GM23338 (cell line): ENCODE data around the gene RNF145. TPM values are rescaled to one million over a fixed set of nuclear protein-coding genes. Genes with fewer than 3 reads are reported as not detected.

Experiments
- ATAC-seq: fragments of 200-7000 bp; cut with Tn5 transposase; 3 replicates; pipeline ENCODE4 v1.9.1; 2020
- DNase-seq: peaks from one replicate; pipeline ENCODE4 v3.0.0-alpha.2; 2015; ENCODE audit warnings: low spot score
- H2AFZ ChIP-seq: fragments of 200-600 bp; sonication (generic); 2 replicates; pipeline ENCODE4 v1.8.0; 2016; ENCODE audit warnings: antibody characterized with exemption, mild to moderate bottlenecking, moderate library complexity
- H3F3A ChIP-seq: fragments of 200-600 bp; sonication (generic); replicated peaks from 2 replicates; pipeline ENCODE4 v1.8.0; 2017; ENCODE audit warnings: antibody characterized with exemption, mixed run types, low read depth
- H3K27ac ChIP-seq: fragments of 200-600 bp; sonication (generic); 2 replicates; pipeline ENCODE4 v1.6.1; 2016; ENCODE audit warnings: low read depth
- H3K27me3 ChIP-seq: fragments of 200-600 bp; sonication (generic); 2 replicates; pipeline ENCODE4 v1.8.0; 2016; ENCODE audit warnings: mild to moderate bottlenecking, mixed run types, moderate library complexity; ENCODE audit not compliant: insufficient read depth
- H3K36me3 ChIP-seq: fragments of 200-600 bp; sonication (generic); 2 replicates; pipeline ENCODE4 v1.8.0; 2016; ENCODE audit warnings: mild to moderate bottlenecking; ENCODE audit not compliant: insufficient read depth
- H3K4me1 ChIP-seq: fragments of 200-600 bp; sonication (generic); 2 replicates; pipeline ENCODE4 v1.8.0; 2016; ENCODE audit warnings: mild to moderate bottlenecking, moderate library complexity; ENCODE audit not compliant: insufficient read depth
- H3K4me2 ChIP-seq: fragments of 200-600 bp; sonication (generic); 2 replicates; pipeline ENCODE4 v1.7.1; 2017; ENCODE audit warnings: mixed run types
- H3K4me3 ChIP-seq: fragments of 200-600 bp; sonication (generic); 2 replicates; pipeline ENCODE4 v1.6.1; 2016; ENCODE audit warnings: mixed run types
- H3K79me2 ChIP-seq: fragments of 200-600 bp; sonication (generic); replicated peaks from 2 replicates; pipeline ENCODE4 v1.8.0; 2017; ENCODE audit warnings: mild to moderate bottlenecking; ENCODE audit not compliant: insufficient read depth
- H3K9me2 ChIP-seq: fragments of 200-600 bp; sonication (generic); 2 replicates; pipeline ENCODE4 v1.8.0; 2017; ENCODE audit not compliant: insufficient read depth
- H4K20me1 ChIP-seq: fragments of 200-600 bp; sonication (generic); replicated peaks from 2 replicates; pipeline ENCODE4 v1.8.0; 2017; ENCODE audit warnings: mild to moderate bottlenecking; ENCODE audit not compliant: insufficient read depth
- H3K27ac Mint-ChIP-seq: 2 replicates; pipeline ENCODE4 v1.8.0; 2020; ENCODE audit warnings: inconsistent platforms, mild to moderate bottlenecking, moderate library complexity, mixed read lengths
- H3K27me3 Mint-ChIP-seq: 3 replicates; pipeline ENCODE4 v1.8.0; 2022; ENCODE audit warnings: low read depth, mild to moderate bottlenecking, moderate library complexity, mixed read lengths, inconsistent platforms; ENCODE audit not compliant: insufficient read depth, poor library complexity
- H3K36me3 Mint-ChIP-seq: 3 replicates; pipeline ENCODE4 v1.8.0; 2021; ENCODE audit warnings: low read depth, mild to moderate bottlenecking, inconsistent platforms, moderate library complexity, mixed read lengths
- H3K4me1 Mint-ChIP-seq: 3 replicates; pipeline ENCODE4 v1.8.0; 2020; ENCODE audit warnings: mild to moderate bottlenecking, inconsistent platforms, mixed read lengths
- H3K4me3 Mint-ChIP-seq: 3 replicates; pipeline ENCODE4 v1.8.0; 2021; ENCODE audit warnings: moderate library complexity, mild to moderate bottlenecking, inconsistent platforms, mixed read lengths
- H3K9me3 Mint-ChIP-seq: 3 replicates; pipeline ENCODE4 v1.8.0; 2020; ENCODE audit warnings: moderate library complexity, mild to moderate bottlenecking, inconsistent platforms, mixed read lengths
- CREB1 ChIP-seq: fragments of 250-450 bp; sonication (Bioruptor Pico); IDR thresholded peaks from 2 replicates; pipeline ENCODE4 v1.5.0; 2020; ENCODE audit warnings: low read depth, mild to moderate bottlenecking, moderate library complexity
- CTCF ChIP-seq, 2 experiments: fragments of 200-600 bp in 1 of 2; sonication (generic) in 1 of 2; conservative IDR thresholded peaks; 2 replicates each; pipeline versions ENCODE4 v1.5.1 to v1.6.1; 2016 to 2017; ENCODE audit warnings: antibody characterized with exemption in 2 of 2, low read depth in 2 of 2, mild to moderate bottlenecking in 2 of 2, moderate library complexity in 1 of 2
- EZH2 ChIP-seq: fragments of 200-600 bp; sonication (generic); IDR thresholded peaks from one replicate; pipeline ENCODE4 v1.8.0; 2017; ENCODE audit warnings: antibody characterized with exemption, mild to moderate bottlenecking, low read depth; ENCODE audit not compliant: unreplicated experiment
- EZH2phosphoT487 ChIP-seq: fragments of 200-600 bp; sonication (generic); IDR thresholded peaks from one replicate; pipeline ENCODE4 v1.8.1; 2018; ENCODE audit warnings: antibody characterized with exemption; ENCODE audit not compliant: unreplicated experiment
- JUNB ChIP-seq: IDR thresholded peaks from one replicate; pipeline ENCODE4 v1.6.1; 2016; ENCODE audit warnings: antibody characterized with exemption; ENCODE audit not compliant: unreplicated experiment
- NANOG ChIP-seq: IDR thresholded peaks from 2 replicates; pipeline ENCODE4 v1.6.1; 2016; ENCODE audit warnings: antibody characterized with exemption, borderline replicate concordance
- POLR2AphosphoS5 ChIP-seq: IDR thresholded peaks from 2 replicates; pipeline ENCODE4 v1.6.1; 2016; ENCODE audit warnings: antibody characterized with exemption, low read depth
- STAT1 ChIP-seq: IDR thresholded peaks from one replicate; pipeline ENCODE4 v1.6.1; 2016; ENCODE audit warnings: antibody characterized with exemption; ENCODE audit not compliant: unreplicated experiment
- ZNF114 ChIP-seq: fragments of 250-450 bp; sonication (Bioruptor Pico); IDR thresholded peaks from 2 replicates; pipeline ENCODE4 v1.5.0; 2020; ENCODE audit warnings: mild to moderate bottlenecking, moderate library complexity
- ZNF331 ChIP-seq: fragments of 250-450 bp; sonication (Bioruptor Pico); IDR thresholded peaks from 2 replicates; pipeline ENCODE4 v1.5.0; 2020; ENCODE audit warnings: low read depth, mild to moderate bottlenecking, moderate library complexity
- polyA plus RNA-seq: library from polyadenylated mRNA; unstranded; fragments of >200 nt; fragmentation: Nextera tagmentation; extraction: Ambion mirVana; gene quantifications from 2 replicates; pipeline ENCODE4 v1.2.1, GENCODE V29; 2016
- total RNA-seq: library from RNA; depleted of rRNA; stranded (reverse); fragments of >200 nt; shearing (Covaris generic); gene quantifications from 2 replicates; pipeline ENCODE4 v1.2.3, GENCODE V29; 2014
- TF ChIP-seq, protein P1 (sequence below): IDR thresholded peaks from one replicate; pipeline ENCODE4 v1.6.1; 2018; ENCODE audit warnings: antibody characterized with exemption; ENCODE audit not compliant: unreplicated experiment
- TF ChIP-seq, protein P2 (sequence below): fragments of 250-450 bp; sonication (Bioruptor Pico); IDR thresholded peaks from 2 replicates; pipeline ENCODE4 v1.5.0; 2020; ENCODE audit warnings: mild to moderate bottlenecking, moderate library complexity
- TF ChIP-seq, protein P3 (sequence below): IDR thresholded peaks from 2 replicates; pipeline ENCODE4 v1.6.1; 2016; ENCODE audit warnings: antibody characterized with exemption

The RNF145 gene
- total and polyA plus RNA-seq, 2 experiments from 2014 or later: 15.6 to 43.5 TPM

DNA sequence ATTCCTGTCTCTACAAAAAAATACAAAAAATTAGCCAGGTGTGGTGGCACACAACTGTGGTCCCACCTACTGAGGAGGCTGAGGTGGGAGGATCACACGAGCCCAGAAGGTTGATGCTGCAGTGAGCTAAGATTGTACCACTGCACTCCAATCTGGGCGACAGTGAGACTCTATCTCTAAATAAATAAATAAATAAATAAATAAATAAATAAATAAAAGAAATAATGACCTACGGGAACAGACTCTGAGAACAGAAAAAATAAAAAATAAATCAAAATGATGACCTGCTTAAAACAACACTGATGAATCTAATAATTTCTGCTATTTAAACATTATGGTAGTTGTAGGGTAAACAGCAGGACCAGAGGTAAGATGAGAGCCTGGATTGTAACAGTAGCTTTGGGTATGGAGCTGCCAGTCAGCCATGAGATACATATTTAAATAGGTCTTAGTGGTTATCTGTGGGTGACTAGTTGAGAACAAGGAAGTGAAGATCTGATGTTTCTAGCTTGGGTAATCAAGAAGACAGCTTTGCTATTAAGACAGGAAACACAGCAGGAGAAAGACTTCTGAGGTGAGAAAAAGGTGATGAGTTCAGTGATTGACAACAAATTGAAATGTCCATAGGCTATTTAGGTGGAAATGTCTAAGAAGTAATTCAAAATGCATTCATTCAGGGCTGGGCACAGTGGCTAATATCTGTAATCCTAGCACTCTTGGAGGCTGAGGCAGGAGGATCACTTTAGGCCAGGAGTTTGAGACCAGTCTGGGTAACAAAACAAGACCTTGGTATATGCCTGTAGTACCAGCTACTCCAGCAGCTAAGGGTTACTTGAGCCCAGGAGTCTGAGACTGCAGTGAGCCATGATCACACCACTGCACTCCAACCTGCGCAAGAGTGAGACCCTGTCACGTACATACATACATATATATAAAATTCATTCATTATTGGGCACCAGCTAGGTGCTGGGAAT lies 11.0 kb downstream of the RNF145 start:
- no peaks in the 10 kb centered on the region for H3K27me3 Mint-ChIP-seq
- H3K4me3 Mint-ChIP-seq: no peak overlapping the region
- DNase-seq: no peak
- Histone ChIP-seq H3K27me3 (no peaks in the 10 kb centered on the region), H4K20me1 (peaks cover 15% of the 10 kb centered on the region), H3K36me3 (peaks cover 3% of the 10 kb centered on the region; the same call in 1 of the 2 replicates), H3K27ac (no peak overlapping the region), H3F3A (no peaks in the 10 kb centered on the region), H3K9me2 (no peaks in the 10 kb centered on the region), H3K4me3 (no peak overlapping the region), H2AFZ (no peak overlapping the region), H3K4me2 (no peak overlapping the region), H3K79me2 (peaks cover 53% of the 10 kb centered on the region), H3K4me1 (no peaks in the 10 kb centered on the region)
- no peak for ATAC-seq
- H3K27ac Mint-ChIP-seq: no peak overlapping the region
- H3K36me3 Mint-ChIP-seq: peaks cover 8% of the 10 kb centered on the region; the same call in 2 of the 3 replicates
- TF ChIP-seq EZH2phosphoT487: no peak
- TF ChIP-seq CTCF (conservative IDR thresholded peaks at IDR 0.05; ENCODE audit: low read depth in 2 of 2): no peak
- no peak for TF ChIP-seq JUNB
- TF ChIP-seq, protein P1, sequence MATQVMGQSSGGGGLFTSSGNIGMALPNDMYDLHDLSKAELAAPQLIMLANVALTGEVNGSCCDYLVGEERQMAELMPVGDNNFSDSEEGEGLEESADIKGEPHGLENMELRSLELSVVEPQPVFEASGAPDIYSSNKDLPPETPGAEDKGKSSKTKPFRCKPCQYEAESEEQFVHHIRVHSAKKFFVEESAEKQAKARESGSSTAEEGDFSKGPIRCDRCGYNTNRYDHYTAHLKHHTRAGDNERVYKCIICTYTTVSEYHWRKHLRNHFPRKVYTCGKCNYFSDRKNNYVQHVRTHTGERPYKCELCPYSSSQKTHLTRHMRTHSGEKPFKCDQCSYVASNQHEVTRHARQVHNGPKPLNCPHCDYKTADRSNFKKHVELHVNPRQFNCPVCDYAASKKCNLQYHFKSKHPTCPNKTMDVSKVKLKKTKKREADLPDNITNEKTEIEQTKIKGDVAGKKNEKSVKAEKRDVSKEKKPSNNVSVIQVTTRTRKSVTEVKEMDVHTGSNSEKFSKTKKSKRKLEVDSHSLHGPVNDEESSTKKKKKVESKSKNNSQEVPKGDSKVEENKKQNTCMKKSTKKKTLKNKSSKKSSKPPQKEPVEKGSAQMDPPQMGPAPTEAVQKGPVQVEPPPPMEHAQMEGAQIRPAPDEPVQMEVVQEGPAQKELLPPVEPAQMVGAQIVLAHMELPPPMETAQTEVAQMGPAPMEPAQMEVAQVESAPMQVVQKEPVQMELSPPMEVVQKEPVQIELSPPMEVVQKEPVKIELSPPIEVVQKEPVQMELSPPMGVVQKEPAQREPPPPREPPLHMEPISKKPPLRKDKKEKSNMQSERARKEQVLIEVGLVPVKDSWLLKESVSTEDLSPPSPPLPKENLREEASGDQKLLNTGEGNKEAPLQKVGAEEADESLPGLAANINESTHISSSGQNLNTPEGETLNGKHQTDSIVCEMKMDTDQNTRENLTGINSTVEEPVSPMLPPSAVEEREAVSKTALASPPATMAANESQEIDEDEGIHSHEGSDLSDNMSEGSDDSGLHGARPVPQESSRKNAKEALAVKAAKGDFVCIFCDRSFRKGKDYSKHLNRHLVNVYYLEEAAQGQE: no peak
- no peak for TF ChIP-seq NANOG
- no peak for TF ChIP-seq STAT1
- TF ChIP-seq ZNF114 (CRISPR knock-in tag): no peak
- TF ChIP-seq ZNF331 (CRISPR knock-in tag): no peak
- no peak for TF ChIP-seq POLR2AphosphoS5
- TF ChIP-seq, protein P2, sequence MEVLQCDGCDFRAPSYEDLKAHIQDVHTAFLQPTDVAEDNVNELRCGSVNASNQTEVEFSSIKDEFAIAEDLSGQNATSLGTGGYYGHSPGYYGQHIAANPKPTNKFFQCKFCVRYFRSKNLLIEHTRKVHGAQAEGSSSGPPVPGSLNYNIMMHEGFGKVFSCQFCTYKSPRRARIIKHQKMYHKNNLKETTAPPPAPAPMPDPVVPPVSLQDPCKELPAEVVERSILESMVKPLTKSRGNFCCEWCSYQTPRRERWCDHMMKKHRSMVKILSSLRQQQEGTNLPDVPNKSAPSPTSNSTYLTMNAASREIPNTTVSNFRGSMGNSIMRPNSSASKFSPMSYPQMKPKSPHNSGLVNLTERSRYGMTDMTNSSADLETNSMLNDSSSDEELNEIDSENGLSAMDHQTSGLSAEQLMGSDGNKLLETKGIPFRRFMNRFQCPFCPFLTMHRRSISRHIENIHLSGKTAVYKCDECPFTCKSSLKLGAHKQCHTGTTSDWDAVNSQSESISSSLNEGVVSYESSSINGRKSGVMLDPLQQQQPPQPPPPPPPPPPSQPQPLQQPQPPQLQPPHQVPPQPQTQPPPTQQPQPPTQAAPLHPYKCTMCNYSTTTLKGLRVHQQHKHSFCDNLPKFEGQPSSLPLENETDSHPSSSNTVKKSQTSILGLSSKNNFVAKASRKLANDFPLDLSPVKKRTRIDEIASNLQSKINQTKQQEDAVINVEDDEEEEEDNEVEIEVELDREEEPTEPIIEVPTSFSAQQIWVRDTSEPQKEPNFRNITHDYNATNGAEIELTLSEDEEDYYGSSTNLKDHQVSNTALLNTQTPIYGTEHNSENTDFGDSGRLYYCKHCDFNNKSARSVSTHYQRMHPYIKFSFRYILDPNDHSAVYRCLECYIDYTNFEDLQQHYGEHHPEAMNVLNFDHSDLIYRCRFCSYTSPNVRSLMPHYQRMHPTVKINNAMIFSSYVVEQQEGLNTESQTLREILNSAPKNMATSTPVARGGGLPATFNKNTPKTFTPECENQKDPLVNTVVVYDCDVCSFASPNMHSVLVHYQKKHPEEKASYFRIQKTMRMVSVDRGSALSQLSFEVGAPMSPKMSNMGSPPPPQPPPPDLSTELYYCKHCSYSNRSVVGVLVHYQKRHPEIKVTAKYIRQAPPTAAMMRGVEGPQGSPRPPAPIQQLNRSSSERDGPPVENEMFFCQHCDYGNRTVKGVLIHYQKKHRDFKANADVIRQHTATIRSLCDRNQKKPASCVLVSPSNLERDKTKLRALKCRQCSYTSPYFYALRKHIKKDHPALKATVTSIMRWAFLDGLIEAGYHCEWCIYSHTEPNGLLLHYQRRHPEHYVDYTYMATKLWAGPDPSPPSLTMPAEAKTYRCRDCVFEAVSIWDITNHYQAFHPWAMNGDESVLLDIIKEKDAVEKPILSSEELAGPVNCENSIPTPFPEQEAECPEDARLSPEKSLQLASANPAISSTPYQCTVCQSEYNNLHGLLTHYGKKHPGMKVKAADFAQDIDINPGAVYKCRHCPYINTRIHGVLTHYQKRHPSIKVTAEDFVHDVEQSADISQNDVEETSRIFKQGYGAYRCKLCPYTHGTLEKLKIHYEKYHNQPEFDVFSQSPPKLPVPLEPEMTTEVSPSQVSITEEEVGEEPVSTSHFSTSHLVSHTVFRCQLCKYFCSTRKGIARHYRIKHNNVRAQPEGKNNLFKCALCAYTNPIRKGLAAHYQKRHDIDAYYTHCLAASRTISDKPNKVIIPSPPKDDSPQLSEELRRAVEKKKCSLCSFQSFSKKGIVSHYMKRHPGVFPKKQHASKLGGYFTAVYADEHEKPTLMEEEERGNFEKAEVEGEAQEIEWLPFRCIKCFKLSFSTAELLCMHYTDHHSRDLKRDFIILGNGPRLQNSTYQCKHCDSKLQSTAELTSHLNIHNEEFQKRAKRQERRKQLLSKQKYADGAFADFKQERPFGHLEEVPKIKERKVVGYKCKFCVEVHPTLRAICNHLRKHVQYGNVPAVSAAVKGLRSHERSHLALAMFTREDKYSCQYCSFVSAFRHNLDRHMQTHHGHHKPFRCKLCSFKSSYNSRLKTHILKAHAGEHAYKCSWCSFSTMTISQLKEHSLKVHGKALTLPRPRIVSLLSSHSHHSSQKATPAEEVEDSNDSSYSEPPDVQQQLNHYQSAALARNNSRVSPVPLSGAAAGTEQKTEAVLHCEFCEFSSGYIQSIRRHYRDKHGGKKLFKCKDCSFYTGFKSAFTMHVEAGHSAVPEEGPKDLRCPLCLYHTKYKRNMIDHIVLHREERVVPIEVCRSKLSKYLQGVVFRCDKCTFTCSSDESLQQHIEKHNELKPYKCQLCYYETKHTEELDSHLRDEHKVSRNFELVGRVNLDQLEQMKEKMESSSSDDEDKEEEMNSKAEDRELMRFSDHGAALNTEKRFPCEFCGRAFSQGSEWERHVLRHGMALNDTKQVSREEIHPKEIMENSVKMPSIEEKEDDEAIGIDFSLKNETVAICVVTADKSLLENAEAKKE (CRISPR knock-in tag): no peak
- TF ChIP-seq, protein P3, sequence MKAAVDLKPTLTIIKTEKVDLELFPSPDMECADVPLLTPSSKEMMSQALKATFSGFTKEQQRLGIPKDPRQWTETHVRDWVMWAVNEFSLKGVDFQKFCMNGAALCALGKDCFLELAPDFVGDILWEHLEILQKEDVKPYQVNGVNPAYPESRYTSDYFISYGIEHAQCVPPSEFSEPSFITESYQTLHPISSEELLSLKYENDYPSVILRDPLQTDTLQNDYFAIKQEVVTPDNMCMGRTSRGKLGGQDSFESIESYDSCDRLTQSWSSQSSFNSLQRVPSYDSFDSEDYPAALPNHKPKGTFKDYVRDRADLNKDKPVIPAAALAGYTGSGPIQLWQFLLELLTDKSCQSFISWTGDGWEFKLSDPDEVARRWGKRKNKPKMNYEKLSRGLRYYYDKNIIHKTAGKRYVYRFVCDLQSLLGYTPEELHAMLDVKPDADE: no peak
- no peak for TF ChIP-seq CREB1 (CRISPR knock-in tag)
- TF ChIP-seq EZH2: no peak
- H3K9me3 Mint-ChIP-seq: no peaks in the 10 kb centered on the region
- peaks cover 7% of the 10 kb centered on the region; the same call in 2 of the 3 replicates for H3K4me1 Mint-ChIP-seq
